NOMO-1 (cell line): ENCODE results near the gene EIF3I.

Experiments used
- DNase-seq, 2 experiments: peaks; one replicate each; lab custom pipeline; 2025; ENCODE audit not compliant: unreplicated experiment in 2 of 2; lab: John Stamatoyannopoulos, UW

The EIF3I gene

GRCh38 chr1:32228771-32229170 is 6.6 kb downstream of the EIF3I start:
- no peak for DNase-seq

- DNase-seq, result no peak
Observed at GRCh38 chr1:32231843-32232432, 9.7 kb downstream of the EIF3I start.

GRCh38 chr1:32232558-32233304 is 10.5 kb downstream of the EIF3I start:
- no peak for DNase-seq

GRCh38 chr1:32234792-32235191 is 12.6 kb downstream of the EIF3I start:
- DNase-seq, result no peak

- no peak for DNase-seq
Observed at GRCh38 chr1:32239337-32239736, 17.1 kb downstream of the EIF3I start.

GRCh38 chr1:32239790-32240139 is 17.6 kb downstream of the EIF3I start:
- DNase-seq, result no peak

- peak; percentile 66 to 70 for DNase-seq
Observed at GRCh38 chr1:32240140-32240951, 18.1 kb downstream of the EIF3I start.

- DNase-seq, result peak; percentile 11 to 12
Observed at GRCh38 chr1:32241001-32241763, 19.0 kb downstream of the EIF3I start.

- DNase-seq, result peak; percentile 19 to 49
Observed at GRCh38 chr1:32242341-32242851, 20.2 kb downstream of the EIF3I start.

- no peak for DNase-seq
Observed at GRCh38 chr1:32246888-32247273, 24.7 kb downstream of the EIF3I start, which contains the start of gene FAM167B. Gene FAM167B, plus strand, starts transcription at chr1:32247222. Its CDS starts 200 bp downstream, at chr1:32247422.

- DNase-seq, result no peak
Observed at GRCh38 chr1:32247452-32247851, 25.2 kb downstream of the EIF3I start.

GRCh38 chr1:32247983-32248889 is 26.0 kb downstream of the EIF3I start:
- peak; percentile 22 to 46 for DNase-seq

- peak; percentile 17 to 33 for DNase-seq
Observed at GRCh38 chr1:32249831-32250525, 27.8 kb downstream of the EIF3I start.

- DNase-seq, result no peak
Observed at GRCh38 chr1:32250893-32251716, 28.9 kb downstream of the EIF3I start, which contains the start of gene LCK. Gene LCK, plus strand, starts transcription at chr1:32251265. Its CDS starts 23,065 bp downstream, at chr1:32274330.

- DNase-seq, result no peak
Observed at GRCh38 chr1:32255072-32256071, 33.2 kb downstream of the EIF3I start.

- no peak for DNase-seq
Observed at GRCh38 chr1:32256473-32257226, 34.4 kb downstream of the EIF3I start.
